HCT116 (cell line): ENCODE measurements around the gene LGALS7. TPM values are rescaled to one million over a fixed set of nuclear protein-coding genes. Genes with fewer than 3 reads are reported as not detected.

Experiments
- ATAC-seq: fragments of 200-7000 bp; cut with Tn5 transposase; 2 replicates; pipeline ENCODE4 v1.9.1; 2020; ENCODE audit warnings: mild to moderate bottlenecking, moderate library complexity
- BruUV-seq: library from RNA; stranded (reverse); fragments of 400-500 nt; replicated peaks from 2 replicates; lab custom pipeline; 2021; lab: Mats Ljungman, UMichigan
- CTCF ChIA-PET: fragments of 300-600 bp; sonication (Branson Sonifier 250); formaldehyde crosslinking; loops from one replicate; lab custom pipeline; 2021; ENCODE audit warnings: antibody characterized with exemption; lab: Charles Lee
- POLR2A ChIA-PET: fragments of 300-600, 350-600 bp; sonication (Branson Sonifier 250); formaldehyde crosslinking; loops from one replicate; lab custom pipeline; 2021; ENCODE audit warnings: antibody characterized with exemption; lab: Charles Lee
- RAD21 ChIA-PET, 2 experiments: fragments of 300-600 bp; sonication (Branson Sonifier 250); formaldehyde crosslinking; loops; one replicate each; lab custom pipeline; 2023; ENCODE audit warnings: low total read pairs in 2 of 2; ENCODE audit not compliant: uncharacterized antibody in 2 of 2, unreplicated experiment in 2 of 2, low non-redundant PET in 1 of 2; lab: Charles Lee
- DNase-seq: peaks from one replicate; pipeline ENCODE4 v3.0.0-alpha.2; 2010; ENCODE audit warnings: low read depth, low spot score
- H2AFZ ChIP-seq: fragments of 200-600 bp; shearing (Covaris generic), sonication (generic); 2 replicates; pipeline ENCODE4 v1.6.1; 2017; ENCODE audit warnings: low read depth, mixed run types, mixed read lengths, antibody characterized with exemption, low read length; ENCODE audit not compliant: poor library complexity, severe bottlenecking
- H3K27ac ChIP-seq: 2 replicates; pipeline ENCODE4 v1.5.1; 2012; ENCODE audit warnings: low read depth, low read length
- H3K27me3 ChIP-seq: fragments of 200-600 bp; sonication (generic); 2 replicates; pipeline ENCODE4 v1.6.1; 2016; ENCODE audit warnings: mixed run types, low read length, mixed read lengths; ENCODE audit not compliant: insufficient read depth
- H3K36me3 ChIP-seq, 2 experiments: fragments of 200-500 bp in 1 of 2; fragments of 200-600 bp in 1 of 2; sonication (Bioruptor generic) in 1 of 2; sonication (generic) in 1 of 2; 2 replicates each; pipeline versions ENCODE4 v1.5.1 to v1.6.1; 2014 to 2016; ENCODE audit warnings: low read length in 2 of 2, inconsistent platforms in 1 of 2, mixed read lengths in 1 of 2, mixed run types in 1 of 2; ENCODE audit not compliant: insufficient read depth in 2 of 2, control insufficient read depth in 1 of 2
- H3K4me1 ChIP-seq, 2 experiments: fragments of 200-600 bp in 1 of 2; sonication (generic) in 1 of 2; 2 replicates each; pipeline versions ENCODE4 v1.5.1 to v1.6.1; 2012 to 2017; ENCODE audit warnings: low read length in 2 of 2, inconsistent platforms in 1 of 2, mild to moderate bottlenecking in 1 of 2, mixed read lengths in 1 of 2, mixed run types in 1 of 2, moderate library complexity in 1 of 2; ENCODE audit not compliant: insufficient read depth in 2 of 2, control insufficient read depth in 1 of 2
- H3K4me2 ChIP-seq: fragments of 200-600 bp; sonication (generic); 2 replicates; pipeline ENCODE4 v1.6.1; 2017; ENCODE audit warnings: mixed run types, low read length, mixed read lengths
- H3K4me3 ChIP-seq, 2 experiments: fragments of 200-600 bp in 1 of 2; sonication (generic) in 1 of 2; replicated peaks in 1 of 2; 2 replicates each; pipeline ENCODE4 v1.5.1; 2011 to 2016; ENCODE audit warnings: low read length in 2 of 2, control low read depth in 1 of 2, low read depth in 1 of 2, mild to moderate bottlenecking in 1 of 2, mixed read lengths in 1 of 2, mixed run types in 1 of 2
- H3K79me2 ChIP-seq: fragments of 200-600 bp; sonication (generic); 2 replicates; pipeline ENCODE4 v1.6.1; 2017; ENCODE audit warnings: mild to moderate bottlenecking, mixed run types, low read length, moderate library complexity, mixed read lengths; ENCODE audit not compliant: insufficient read depth
- H3K9ac ChIP-seq: fragments of 200-600 bp; sonication (generic); 2 replicates; pipeline ENCODE4 v1.6.1; 2016; ENCODE audit warnings: low read length, mixed read lengths
- H3K9me2 ChIP-seq: fragments of 200-600 bp; sonication (generic), shearing (Covaris generic); 2 replicates; pipeline ENCODE4 v1.6.1; 2017; ENCODE audit warnings: mixed run types, mild to moderate bottlenecking, moderate library complexity; ENCODE audit not compliant: insufficient read depth
- H3K9me3 ChIP-seq, 2 experiments: fragments of 200-500 bp in 1 of 2; fragments of 200-600 bp in 1 of 2; sonication (Bioruptor generic) in 1 of 2; sonication (generic) in 1 of 2; 2 replicates each; pipeline ENCODE4 v1.6.1; 2014 to 2017; ENCODE audit warnings: low read length in 2 of 2, mixed read lengths in 2 of 2, inconsistent platforms in 1 of 2, low read depth in 1 of 2, mild to moderate bottlenecking in 1 of 2, mixed run types in 1 of 2, moderate library complexity in 1 of 2; ENCODE audit not compliant: control insufficient read depth in 1 of 2, insufficient read depth in 1 of 2
- H4K20me1 ChIP-seq: fragments of 200-600 bp; sonication (generic), shearing (Covaris generic); 2 replicates; pipeline ENCODE4 v1.6.1; 2017; ENCODE audit warnings: mixed run types, mild to moderate bottlenecking, moderate library complexity; ENCODE audit not compliant: insufficient read depth
- EZH2phosphoT487 ChIP-seq: fragments of 200-600 bp; IDR thresholded peaks from 2 replicates; pipeline ENCODE4 v1.6.1; 2018; ENCODE audit warnings: antibody characterized with exemption, borderline replicate concordance
- RAD21 ChIP-seq: IDR thresholded peaks from 2 replicates; pipeline ENCODE4 v1.6.1; 2012; ENCODE audit warnings: low read depth, mild to moderate bottlenecking
- intact Hi-C: fragments of 100-400 bp; cut with micrococcal nuclease; formaldehyde crosslinking; loops from 2 replicates; pipeline ENCODE4 v1.10.0; 2022
- total RNA-seq: library from RNA; stranded (reverse); gene quantifications from one replicate; pipeline ENCODE4 v1.2.1, GENCODE V29; 2021; ENCODE audit not compliant: unreplicated experiment
- TF ChIP-seq, protein P1 (sequence below), 3 experiments: fragments of 200-600 bp in 1 of 3; sonication (generic) in 1 of 3; IDR thresholded peaks in 2 of 3; conservative IDR thresholded peaks in 1 of 3; 2 replicates each; pipeline ENCODE4 v1.5.1; 2012 to 2017; ENCODE audit warnings: low read depth in 2 of 3, low read length in 2 of 3, antibody characterized with exemption in 1 of 3, borderline replicate concordance in 1 of 3, control low read depth in 1 of 3, mild to moderate bottlenecking in 1 of 3, mixed read lengths in 1 of 3, mixed run types in 1 of 3, moderate library complexity in 1 of 3; ENCODE audit not compliant: insufficient read depth in 1 of 3

Gene LGALS7
- total RNA-seq, 1 experiment from 2014 or later, result not detected

DNA sequence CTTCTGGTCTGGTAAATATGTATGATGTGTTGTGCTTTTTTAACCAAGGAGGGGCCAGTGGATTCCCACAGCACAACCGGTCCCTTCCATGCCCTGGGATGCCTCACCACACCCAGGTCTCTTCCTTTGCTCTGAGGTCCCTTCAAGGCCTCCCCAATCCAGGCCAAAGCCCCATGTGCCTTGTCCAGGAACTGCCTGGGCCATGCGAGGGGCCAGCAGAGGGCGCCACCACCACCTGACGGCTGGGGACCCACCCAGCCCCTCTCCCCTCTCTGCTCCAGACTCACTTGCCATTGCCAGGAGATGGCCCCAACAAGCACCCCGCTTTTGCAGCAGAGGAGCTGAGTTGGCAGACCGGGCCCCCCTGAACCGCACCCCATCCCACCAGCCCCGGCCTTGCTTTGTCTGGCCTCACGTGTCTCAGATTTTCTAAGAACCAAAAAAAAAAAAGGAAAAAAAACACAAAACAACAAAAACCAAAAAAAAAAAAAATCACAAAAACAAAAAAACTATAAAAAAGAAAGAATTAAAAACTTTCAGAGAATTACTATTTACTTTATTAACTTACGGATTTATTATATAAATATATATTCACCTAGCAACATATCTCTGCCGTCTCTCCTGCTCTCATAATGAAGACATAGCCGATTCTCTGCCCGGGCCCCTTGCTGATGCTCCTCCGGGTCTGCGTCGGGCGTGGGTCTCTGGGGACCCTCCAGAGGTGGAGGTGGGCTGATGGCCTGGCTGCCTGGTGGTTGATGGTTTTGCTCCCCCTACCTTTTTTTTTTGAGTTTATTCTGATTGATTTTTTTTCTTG, 43.5 kb downstream of the LGALS7 start:
- H2AFZ ChIP-seq, result no peak overlapping the region
- ChIA-PET CTCF (no interaction called here), POLR2A (no interaction called here), RAD21 (no interaction called here)
- H3K4me2 ChIP-seq, result no peak overlapping the region
- no peak overlapping the region for H3K4me3 ChIP-seq
- H3K4me1 ChIP-seq, result peaks cover 11 to 41% of the 10 kb centered on the region in 2 experiments; a peak in 3 of 4 replicates
- no peak overlapping the region for H3K9ac ChIP-seq
- BruUV-seq, result TSS peak; percentile 74
- H4K20me1 ChIP-seq, result 0 out of 2 replicates have a peak, but pooled peaks cover 3% of the 10 kb centered on the region
- no peak overlapping the region for H3K27ac ChIP-seq
- ATAC-seq (peak; percentile 74), DNase-seq (peak; percentile 24)
- peaks cover 13 to 50% of the 10 kb centered on the region in 2 experiments; a peak in 3 of 4 replicates for H3K36me3 ChIP-seq
- H3K9me3 ChIP-seq, result no peaks in the 10 kb centered on the region
- intact Hi-C loops, result loop anchor here (5.0 kb wide), 1 partner anchor 202 kb away; the partner anchor contains the start of genes MRPS12 and SARS2
- TF ChIP-seq, protein P1, sequence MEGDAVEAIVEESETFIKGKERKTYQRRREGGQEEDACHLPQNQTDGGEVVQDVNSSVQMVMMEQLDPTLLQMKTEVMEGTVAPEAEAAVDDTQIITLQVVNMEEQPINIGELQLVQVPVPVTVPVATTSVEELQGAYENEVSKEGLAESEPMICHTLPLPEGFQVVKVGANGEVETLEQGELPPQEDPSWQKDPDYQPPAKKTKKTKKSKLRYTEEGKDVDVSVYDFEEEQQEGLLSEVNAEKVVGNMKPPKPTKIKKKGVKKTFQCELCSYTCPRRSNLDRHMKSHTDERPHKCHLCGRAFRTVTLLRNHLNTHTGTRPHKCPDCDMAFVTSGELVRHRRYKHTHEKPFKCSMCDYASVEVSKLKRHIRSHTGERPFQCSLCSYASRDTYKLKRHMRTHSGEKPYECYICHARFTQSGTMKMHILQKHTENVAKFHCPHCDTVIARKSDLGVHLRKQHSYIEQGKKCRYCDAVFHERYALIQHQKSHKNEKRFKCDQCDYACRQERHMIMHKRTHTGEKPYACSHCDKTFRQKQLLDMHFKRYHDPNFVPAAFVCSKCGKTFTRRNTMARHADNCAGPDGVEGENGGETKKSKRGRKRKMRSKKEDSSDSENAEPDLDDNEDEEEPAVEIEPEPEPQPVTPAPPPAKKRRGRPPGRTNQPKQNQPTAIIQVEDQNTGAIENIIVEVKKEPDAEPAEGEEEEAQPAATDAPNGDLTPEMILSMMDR (IDR thresholded peaks at IDR 0.05 in 2 of 3, conservative IDR thresholded peaks at IDR 0.05 in 1 of 3; ENCODE audit: borderline replicate concordance in 1 of 3, insufficient read depth in 1 of 3, low read depth in 2 of 3, low read length in 2 of 3), result peak; percentile 67 to 92 (median 87); a peak in 5 of 6 replicates
- TF ChIP-seq EZH2phosphoT487 (no peak), RAD21 (peak; percentile 62)
- H3K9me2 ChIP-seq, result no peaks in the 10 kb centered on the region
- H3K27me3 ChIP-seq, result no peaks in the 10 kb centered on the region
- no peaks in the 10 kb centered on the region; the same call in 1 of the 2 replicates for H3K79me2 ChIP-seq
